ENCODE measurements around the gene CFHR2. TPM values are rescaled to one million over a fixed set of nuclear protein-coding genes. Genes with fewer than 3 reads are reported as not detected.

Gene CFHR2
- not detected in 2 replicates for total RNA-seq

GRCh38 chr1:196943568-196943967, at the start of gene CFHR2:
TSS of gene CFHR2 (plus strand) at chr1:196943738. CDS start at chr1:196943881, 143 bp downstream.

GRCh38 chr1:196977278-196977677, 33.7 kb downstream of the CFHR2 start, which contains the start of gene CFHR5:
TSS of gene CFHR5 (plus strand) at chr1:196977556. CDS start at chr1:196977665, 109 bp downstream.

Other genes starting within 250 kb of the CFHR2 start
- gene CFHR3, start 168.9 kb upstream of the CFHR2 start, total RNA-seq: not detected in 2 replicates
- gene CFHR1, start 124.0 kb upstream of the CFHR2 start, total RNA-seq: 0.81 TPM in 1 of 2 replicates, not detected in the other
- gene CFHR4, start 55.7 kb upstream of the CFHR2 start, total RNA-seq: not detected in 2 replicates
- not detected in 2 replicates for gene CFHR5, start 33.8 kb downstream of the CFHR2 start, total RNA-seq
- gene F13B, start 123.5 kb downstream of the CFHR2 start, total RNA-seq: not detected in 2 replicates
- 6.1 and 8.1 TPM in 2 replicates for gene ASPM, start 202.9 kb downstream of the CFHR2 start, total RNA-seq

All from cardiac atrium fibroblast (primary cell).